DOHH2 (cell line): ENCODE results near the gene VGF.

Experiments
- EZH2phosphoT487 ChIP-seq: fragments of 200-600 bp; sonication (generic); IDR thresholded peaks from 2 replicates; pipeline ENCODE4 v1.6.1; 2017; ENCODE audit warnings: borderline replicate concordance, mild to moderate bottlenecking, antibody characterized with exemption, low read length, moderate library complexity, mixed read lengths
- TF ChIP-seq, protein P1 (sequence below): fragments of 200-600 bp; sonication (generic); IDR thresholded peaks from one replicate; pipeline ENCODE4 v1.5.1; 2014; ENCODE audit warnings: antibody characterized with exemption, mild to moderate bottlenecking, low read depth, low read length; ENCODE audit not compliant: poor library complexity, severe bottlenecking

- TF ChIP-seq, protein P1, sequence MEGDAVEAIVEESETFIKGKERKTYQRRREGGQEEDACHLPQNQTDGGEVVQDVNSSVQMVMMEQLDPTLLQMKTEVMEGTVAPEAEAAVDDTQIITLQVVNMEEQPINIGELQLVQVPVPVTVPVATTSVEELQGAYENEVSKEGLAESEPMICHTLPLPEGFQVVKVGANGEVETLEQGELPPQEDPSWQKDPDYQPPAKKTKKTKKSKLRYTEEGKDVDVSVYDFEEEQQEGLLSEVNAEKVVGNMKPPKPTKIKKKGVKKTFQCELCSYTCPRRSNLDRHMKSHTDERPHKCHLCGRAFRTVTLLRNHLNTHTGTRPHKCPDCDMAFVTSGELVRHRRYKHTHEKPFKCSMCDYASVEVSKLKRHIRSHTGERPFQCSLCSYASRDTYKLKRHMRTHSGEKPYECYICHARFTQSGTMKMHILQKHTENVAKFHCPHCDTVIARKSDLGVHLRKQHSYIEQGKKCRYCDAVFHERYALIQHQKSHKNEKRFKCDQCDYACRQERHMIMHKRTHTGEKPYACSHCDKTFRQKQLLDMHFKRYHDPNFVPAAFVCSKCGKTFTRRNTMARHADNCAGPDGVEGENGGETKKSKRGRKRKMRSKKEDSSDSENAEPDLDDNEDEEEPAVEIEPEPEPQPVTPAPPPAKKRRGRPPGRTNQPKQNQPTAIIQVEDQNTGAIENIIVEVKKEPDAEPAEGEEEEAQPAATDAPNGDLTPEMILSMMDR: no peak
- TF ChIP-seq EZH2phosphoT487: no peak
Measured at GRCh38 chr7:101201695-101202602, 36.6 kb upstream of the VGF start.
